K562 (cell line): ENCODE measurements around the gene VWC2. TPM values are rescaled to one million over a fixed set of nuclear protein-coding genes. Genes with fewer than 3 reads are reported as not detected.

Experiments
- ATAC-seq: fragments of 200-7000 bp; cut with Tn5 transposase; 3 replicates; pipeline ENCODE4 v1.9.1; 2020; ENCODE audit warnings: moderate library complexity
- BruUV-seq: library from RNA; stranded (reverse); fragments of 400-500 nt; replicated peaks from 2 replicates; lab custom pipeline; 2021; lab: Mats Ljungman, UMichigan
- CTCF ChIA-PET: fragments of 300-600 bp; formaldehyde crosslinking; extraction: SDS; loops from one replicate; lab custom pipeline; 2021; ENCODE audit warnings: low intra/inter-chr PET ratio; lab: Yijun Ruan, JAX
- POLR2A ChIA-PET: fragments of 300-600, 350-650 bp; sonication (Branson Sonifier 250); formaldehyde crosslinking; extraction: SDS; loops from one replicate; lab custom pipeline; 2021; ENCODE audit warnings: antibody characterized with exemption, inconsistent platforms; lab: Yijun Ruan, JAX
- DNase-seq, 4 experiments: peaks; one replicate each; pipeline versions ENCODE4 v3.0.0 to v3.0.0-alpha.2; 2011 to 2018; ENCODE audit warnings: low spot score in 3 of 4, mixed read lengths in 3 of 4; ENCODE audit errors: extremely low read depth in 1 of 4
- FAIRE-seq: peaks from 2 replicates; lab custom pipeline; 2011; peaks lifted over from hg19 to GRCh38; lab: Jason Lieb, UNC
- H2AFZ ChIP-seq: 2 replicates; pipeline ENCODE4 v1.6.0; 2011; ENCODE audit warnings: low read depth, low read length, control low read depth, inconsistent platforms
- H3K27ac ChIP-seq: fragments of 200-600 bp; 3 replicates; pipeline ENCODE4 v1.8.0; 2011; ENCODE audit warnings: low read depth, mild to moderate bottlenecking, control low read depth, inconsistent platforms, low read length, moderate library complexity, mixed read lengths; ENCODE audit errors: extremely low read depth
- H3K27me3 ChIP-seq, 2 experiments: fragments of 300-600 bp in 1 of 2; 2 replicates in 1 of 2; 3 replicates in 1 of 2; pipeline versions ENCODE4 v1.6.0 to v1.8.0; 2011; ENCODE audit warnings: inconsistent platforms in 2 of 2, low read length in 2 of 2, mild to moderate bottlenecking in 1 of 2, mixed read lengths in 1 of 2, moderate library complexity in 1 of 2; ENCODE audit not compliant: control insufficient read depth in 2 of 2, insufficient read depth in 2 of 2
- H3K36me3 ChIP-seq: fragments of 300-600 bp; 3 replicates; pipeline ENCODE4 v1.8.0; 2011; ENCODE audit warnings: mild to moderate bottlenecking, low read length, inconsistent platforms; ENCODE audit not compliant: control insufficient read depth, insufficient read depth
- H3K4me1 ChIP-seq, 2 experiments: fragments of 200-600 bp in 1 of 2; replicated peaks in 1 of 2; 2 replicates in 1 of 2; 3 replicates in 1 of 2; pipeline versions ENCODE4 v1.5.1 to v1.8.0; 2011; ENCODE audit warnings: inconsistent platforms in 2 of 2, low read length in 2 of 2, mild to moderate bottlenecking in 1 of 2, mixed read lengths in 1 of 2, moderate library complexity in 1 of 2; ENCODE audit not compliant: control insufficient read depth in 2 of 2, insufficient read depth in 2 of 2
- H3K4me2 ChIP-seq: 2 replicates; pipeline ENCODE4 v1.6.1; 2011; ENCODE audit warnings: low read length, control low read depth, inconsistent platforms, mixed read lengths; ENCODE audit not compliant: insufficient read depth
- H3K4me3 ChIP-seq: fragments of 200-600 bp; sonication (generic), shearing (Covaris generic); 2 replicates; pipeline ENCODE4 v1.5.1; 2016; ENCODE audit warnings: control low read depth, inconsistent platforms
- H3K79me2 ChIP-seq: fragments of 200-600 bp; 3 replicates; pipeline ENCODE4 v1.8.0; 2011; ENCODE audit warnings: low read length, inconsistent platforms; ENCODE audit not compliant: control insufficient read depth, insufficient read depth
- H3K9ac ChIP-seq, 2 experiments: 2 replicates each; pipeline versions ENCODE4 v1.6.0 to v1.6.1; 2011; ENCODE audit warnings: low read depth in 2 of 2, low read length in 2 of 2, control low read depth in 1 of 2, inconsistent platforms in 1 of 2, mild to moderate bottlenecking in 1 of 2, mixed read lengths in 1 of 2; ENCODE audit not compliant: insufficient read depth in 1 of 2
- H3K9me1 ChIP-seq: one replicate; pipeline ENCODE4 v1.6.0; 2011; ENCODE audit warnings: inconsistent platforms, mild to moderate bottlenecking, low read length, moderate library complexity; ENCODE audit not compliant: control insufficient read depth, insufficient read depth
- H3K9me3 ChIP-seq: replicated peaks from 2 replicates; pipeline ENCODE4 v1.5.1; 2011; ENCODE audit warnings: low read depth, low read length, inconsistent platforms; ENCODE audit not compliant: control insufficient read depth, insufficient read depth
- H4K20me1 ChIP-seq: replicated peaks from 2 replicates; pipeline ENCODE4 v1.6.1; 2011; ENCODE audit warnings: low read length, inconsistent platforms, mixed read lengths; ENCODE audit not compliant: control insufficient read depth, insufficient read depth
- CHAMP1 ChIP-seq: fragments of 450-650 bp; IDR thresholded peaks from 2 replicates; pipeline ENCODE4 v1.6.1; 2016; ENCODE audit warnings: mild to moderate bottlenecking
- DIDO1 ChIP-seq: fragments of 450-650 bp; IDR thresholded peaks from 2 replicates; pipeline ENCODE4 v1.6.1; 2016; ENCODE audit warnings: low read depth, missing biosample characterization, missing genetic modification characterization
- EZH2 ChIP-seq: IDR thresholded peaks from 2 replicates; pipeline ENCODE4 v1.6.1; 2012; ENCODE audit warnings: low read depth, mild to moderate bottlenecking, inconsistent platforms, low read length, borderline replicate concordance
- NUFIP1 ChIP-seq: fragments of 450-650 bp; IDR thresholded peaks from 2 replicates; pipeline ENCODE4 v1.6.1; 2018; ENCODE audit not compliant: partially characterized antibody
- POLR2AphosphoS2 ChIP-seq: IDR thresholded peaks from 2 replicates; pipeline ENCODE4 v1.6.1; 2012; ENCODE audit warnings: low read length, improper control_type of control experiment
- PTBP1 ChIP-seq: fragments of 200-400 bp; formaldehyde crosslinking; IDR thresholded peaks from 2 replicates; pipeline ENCODE4 v1.6.1; 2017; ENCODE audit warnings: low read depth, low read length
- RBM34 ChIP-seq: fragments of 200-400 bp; formaldehyde crosslinking; IDR thresholded peaks from 2 replicates; pipeline ENCODE4 v1.6.1; 2018; ENCODE audit warnings: low read length, borderline replicate concordance; ENCODE audit not compliant: insufficient read depth
- SAP30 ChIP-seq: fragments of 200-600 bp; sonication (generic); IDR thresholded peaks from 2 replicates; pipeline ENCODE4 v1.6.1; 2012; ENCODE audit warnings: borderline replicate concordance, low read depth, mild to moderate bottlenecking, moderate library complexity, low read length, control low read depth, inconsistent platforms; ENCODE audit not compliant: insufficient read depth, poor library complexity, severe bottlenecking
- SMARCA4 ChIP-seq: fragments of 450-650 bp; IDR thresholded peaks from 2 replicates; pipeline ENCODE4 v1.6.1; 2016
- XRCC4 ChIP-seq: IDR thresholded peaks from one replicate; pipeline ENCODE4 v1.6.1; 2011; ENCODE audit not compliant: insufficient read depth, insufficient read length; ENCODE audit errors: extremely low read depth
- WGBS: fragments of 100-300 bp; shearing (Covaris generic); methylation state at CpG from one replicate; pipeline ENCODE4 v1.1.6; 2016; ENCODE audit warnings: low coverage, mixed read lengths; ENCODE audit not compliant: insufficient coverage; ENCODE audit errors: missing lambda C conversion rate; 5-methylcytosine and 5-hydroxymethylcytosine counted together
- in situ Hi-C: fragments of 300-500 bp; cut with MboI; formaldehyde crosslinking; loops from 4 replicates; pipeline ENCODE4 v1.15.0; 2018; ENCODE audit warnings: inconsistent platforms, mixed read lengths
- intact Hi-C: fragments of 100-400 bp; cut with micrococcal nuclease; formaldehyde crosslinking; loops from 2 replicates; pipeline ENCODE4 v1.14.2; 2022
- polyA plus RNA-seq, 8 experiments: library from polyadenylated mRNA; depleted of rRNA in 4 of 8; stranded (reverse) in 5 of 8; unstranded in 3 of 8; fragments of >200 nt; fragmentation: Nextera tagmentation in 2 of 8; fragmentation: Illumina TruSeq in 1 of 8; extraction: Ambion mirVana in 2 of 8; extraction: Trizol in 1 of 8; gene quantifications; 2 replicates each; pipeline versions ENCODE4 v1.2.1 to v1.2.3, GENCODE V29; 2011 to 2014; ENCODE audit warnings: inconsistent platforms in 1 of 8, missing spikeins in 1 of 8
- total RNA-seq, 7 experiments: library from RNA; depleted of rRNA in 6 of 7; stranded (reverse); fragments of >200 nt in 6 of 7; fragmentation: Illumina TruSeq in 2 of 7; extraction: Trizol in 2 of 7; gene quantifications; 2 replicates each; pipeline versions ENCODE4 v1.2.1 to v1.2.3, GENCODE V29; 2011 to 2021; ENCODE audit warnings: low replicate concordance in 1 of 7

The VWC2 gene
- total and polyA plus RNA-seq, 9 of the 15 experiments (the other 6 are each of a cell fraction or from before 2014, with no cell fraction given): not detected

GRCh38 chr7:49768254-49768653 lies 5.2 kb upstream of the VWC2 start (continued):
- no peak for TF ChIP-seq XRCC4
- no peak for TF ChIP-seq SMARCA4
- TF ChIP-seq CHAMP1: no peak
- TF ChIP-seq POLR2AphosphoS2: no peak

DNA sequence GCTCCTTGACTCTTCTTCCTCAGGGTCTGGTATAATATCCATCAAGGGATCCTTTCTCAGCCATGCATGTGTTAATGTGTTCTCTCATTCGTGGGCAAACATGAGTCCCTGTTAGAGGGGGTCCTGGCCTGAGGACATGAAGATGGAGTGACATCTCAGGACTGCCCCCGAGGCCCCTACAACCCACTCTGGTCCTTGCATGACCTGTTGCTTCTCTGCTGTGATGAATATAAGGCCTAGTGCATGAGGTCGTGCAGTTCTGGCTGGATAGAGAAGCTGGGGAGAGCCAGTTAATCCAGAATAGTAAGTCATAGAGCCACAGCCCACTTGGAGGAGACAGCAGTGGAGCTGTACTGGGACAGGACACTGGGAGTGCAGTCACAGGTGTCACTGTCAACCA lies 4.6 kb upstream of the VWC2 start:
- no TSS peak for BruUV-seq
- intact Hi-C loops: no loop called here

More for the DNA sequence above, 4.6 kb upstream of the VWC2 start:
- Histone ChIP-seq H4K20me1 (no peaks in the 10 kb centered on the region), H3K9me3 (no peaks in the 10 kb centered on the region), H3K9ac (no peak overlapping the region), H3K27ac (no peak overlapping the region), H3K4me2 (no peak overlapping the region), H3K9me1 (no peaks in the 10 kb centered on the region), H3K36me3 (no peaks in the 10 kb centered on the region), H3K4me3 (no peak overlapping the region), H3K4me1 (no peaks in the 10 kb centered on the region), H3K27me3 (no peaks in the 10 kb centered on the region), H3K79me2 (no peaks in the 10 kb centered on the region), H2AFZ (no peak overlapping the region)
- in situ Hi-C loops: no loop called here
- FAIRE-seq (no peak), DNase-seq (no peak), ATAC-seq (no peak)
- 0% methylated on average over 3 of the region's 3 CpGs for WGBS
- TF ChIP-seq NUFIP1 (no peak), RBM34 (no peak), SAP30 (no peak), EZH2 (no peak), PTBP1 (no peak), DIDO1 (tag) (no peak)
- CTCF ChIA-PET: no interaction called here
- POLR2A ChIA-PET: no interaction called here
